Neural cell (in vitro differentiated cells): Measurements from ENCODE around the gene BRD3.

Experiments
- EP300 ChIP-seq: fragments of 450-650 bp; conservative IDR thresholded peaks from 2 replicates; pipeline ENCODE4 v1.6.1; 2014; ENCODE audit warnings: antibody characterized with exemption, mild to moderate bottlenecking, moderate library complexity; ENCODE audit not compliant: poor library complexity, severe bottlenecking
- EZH2 ChIP-seq: fragments of 200-600, 300-800 bp; shearing (Covaris generic), sonication (generic); IDR thresholded peaks from 2 replicates; pipeline ENCODE4 v1.6.1; 2014; ENCODE audit warnings: antibody characterized with exemption, low read length, borderline replicate concordance, mild to moderate bottlenecking; ENCODE audit not compliant: insufficient read depth, poor library complexity, severe bottlenecking
- TF ChIP-seq, protein P1 (sequence below): fragments of 450-650 bp; IDR thresholded peaks from 2 replicates; pipeline ENCODE4 v1.5.1; 2014; ENCODE audit warnings: antibody characterized with exemption, mild to moderate bottlenecking, moderate library complexity; ENCODE audit not compliant: poor library complexity, severe bottlenecking

DNA sequence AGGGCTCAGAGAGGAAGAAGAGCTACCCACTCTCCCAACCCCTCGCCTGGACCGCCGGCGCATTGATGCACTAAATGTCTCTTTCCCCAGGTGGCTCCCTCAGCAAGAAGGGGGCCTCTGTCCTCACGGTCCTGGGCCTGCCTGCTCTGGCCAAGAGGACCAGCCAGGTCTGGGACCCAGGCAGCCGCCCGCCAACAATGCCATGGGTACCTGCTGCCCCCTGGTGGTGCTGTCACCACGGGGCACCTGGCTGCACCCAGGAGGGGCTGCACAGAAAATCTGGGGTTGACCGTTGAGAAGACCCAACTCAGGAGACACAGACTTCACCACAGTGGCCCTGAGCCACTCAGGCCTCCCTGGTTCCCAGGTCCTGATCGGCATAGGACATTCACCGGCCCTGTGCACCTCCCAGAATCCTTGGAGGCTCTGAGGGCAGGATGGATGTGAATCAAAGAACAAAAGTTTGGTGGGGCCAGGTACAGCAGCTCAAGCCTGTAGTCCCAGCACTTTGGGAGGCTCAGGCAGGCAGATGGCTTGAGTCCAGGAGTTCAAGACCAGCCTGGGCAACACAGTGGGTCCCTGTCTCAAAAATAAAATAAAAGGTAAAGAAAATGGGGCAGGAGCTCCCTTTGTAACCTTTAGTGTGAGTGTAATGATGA, 73.3 kb downstream of the BRD3 start:
- TF ChIP-seq EP300 (peak; percentile 9), EZH2 (no peak)
- TF ChIP-seq, protein P1, sequence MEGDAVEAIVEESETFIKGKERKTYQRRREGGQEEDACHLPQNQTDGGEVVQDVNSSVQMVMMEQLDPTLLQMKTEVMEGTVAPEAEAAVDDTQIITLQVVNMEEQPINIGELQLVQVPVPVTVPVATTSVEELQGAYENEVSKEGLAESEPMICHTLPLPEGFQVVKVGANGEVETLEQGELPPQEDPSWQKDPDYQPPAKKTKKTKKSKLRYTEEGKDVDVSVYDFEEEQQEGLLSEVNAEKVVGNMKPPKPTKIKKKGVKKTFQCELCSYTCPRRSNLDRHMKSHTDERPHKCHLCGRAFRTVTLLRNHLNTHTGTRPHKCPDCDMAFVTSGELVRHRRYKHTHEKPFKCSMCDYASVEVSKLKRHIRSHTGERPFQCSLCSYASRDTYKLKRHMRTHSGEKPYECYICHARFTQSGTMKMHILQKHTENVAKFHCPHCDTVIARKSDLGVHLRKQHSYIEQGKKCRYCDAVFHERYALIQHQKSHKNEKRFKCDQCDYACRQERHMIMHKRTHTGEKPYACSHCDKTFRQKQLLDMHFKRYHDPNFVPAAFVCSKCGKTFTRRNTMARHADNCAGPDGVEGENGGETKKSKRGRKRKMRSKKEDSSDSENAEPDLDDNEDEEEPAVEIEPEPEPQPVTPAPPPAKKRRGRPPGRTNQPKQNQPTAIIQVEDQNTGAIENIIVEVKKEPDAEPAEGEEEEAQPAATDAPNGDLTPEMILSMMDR: peak; percentile 99
